ENCODE measurements around the gene DCUN1D3.

DCUN1D3 gene

DNA sequence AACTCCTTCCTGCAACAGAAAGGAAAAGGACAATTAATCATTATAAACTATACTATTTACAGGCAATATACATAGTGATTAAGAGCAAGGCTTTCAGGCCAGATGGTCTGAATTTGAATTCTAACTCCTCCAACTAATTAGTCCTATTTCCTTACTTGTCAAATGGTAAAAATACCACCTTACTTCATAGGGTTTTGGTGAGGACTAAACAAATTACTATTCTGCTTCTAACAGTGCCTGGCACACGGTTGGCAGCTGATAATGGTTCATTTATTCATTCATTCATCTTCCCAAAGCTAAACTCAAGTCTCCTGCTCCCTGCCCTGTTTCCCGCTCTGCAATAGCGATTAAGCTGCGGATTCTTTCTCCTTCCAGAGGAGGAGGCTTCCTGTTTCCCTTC, 39.8 kb downstream of the DCUN1D3 start:
- no peak for DNase-seq (ENCODE audit: low read depth, low spot score)
- in situ Hi-C loops (cut with HindIII; ENCODE audit: low sequenced_read_pairs) = no loop called here
- TF ChIP-seq, protein P1, sequence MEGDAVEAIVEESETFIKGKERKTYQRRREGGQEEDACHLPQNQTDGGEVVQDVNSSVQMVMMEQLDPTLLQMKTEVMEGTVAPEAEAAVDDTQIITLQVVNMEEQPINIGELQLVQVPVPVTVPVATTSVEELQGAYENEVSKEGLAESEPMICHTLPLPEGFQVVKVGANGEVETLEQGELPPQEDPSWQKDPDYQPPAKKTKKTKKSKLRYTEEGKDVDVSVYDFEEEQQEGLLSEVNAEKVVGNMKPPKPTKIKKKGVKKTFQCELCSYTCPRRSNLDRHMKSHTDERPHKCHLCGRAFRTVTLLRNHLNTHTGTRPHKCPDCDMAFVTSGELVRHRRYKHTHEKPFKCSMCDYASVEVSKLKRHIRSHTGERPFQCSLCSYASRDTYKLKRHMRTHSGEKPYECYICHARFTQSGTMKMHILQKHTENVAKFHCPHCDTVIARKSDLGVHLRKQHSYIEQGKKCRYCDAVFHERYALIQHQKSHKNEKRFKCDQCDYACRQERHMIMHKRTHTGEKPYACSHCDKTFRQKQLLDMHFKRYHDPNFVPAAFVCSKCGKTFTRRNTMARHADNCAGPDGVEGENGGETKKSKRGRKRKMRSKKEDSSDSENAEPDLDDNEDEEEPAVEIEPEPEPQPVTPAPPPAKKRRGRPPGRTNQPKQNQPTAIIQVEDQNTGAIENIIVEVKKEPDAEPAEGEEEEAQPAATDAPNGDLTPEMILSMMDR (IDR thresholded peaks at IDR 0.05; ENCODE audit: low read depth, low read length) = no peak
- no peak overlapping the region for H3K4me3 ChIP-seq (ENCODE audit: low read depth, low read length)

DNA sequence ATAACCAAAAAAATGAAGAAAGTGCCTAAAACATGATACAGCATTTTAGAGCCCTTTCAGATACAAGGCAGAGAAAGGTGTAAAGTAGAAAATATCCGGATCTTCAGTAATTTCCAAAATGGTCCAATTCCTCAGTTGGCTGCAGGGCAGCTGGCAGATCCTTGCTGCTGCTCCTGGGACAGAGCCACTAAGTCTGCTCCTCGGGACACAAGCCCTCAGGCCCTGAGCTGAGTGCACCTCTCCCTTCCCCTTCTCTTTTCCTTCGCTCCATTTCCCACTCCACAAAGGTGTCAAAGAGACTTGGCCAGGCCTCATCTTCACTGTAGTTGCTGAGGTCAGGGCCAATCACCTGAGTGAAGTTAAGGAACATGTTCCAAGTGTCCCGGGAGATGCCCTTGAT, 40.5 kb downstream of the DCUN1D3 start:
- H3K4me3 ChIP-seq (ENCODE audit: low read depth, low read length) = no peak overlapping the region
- in situ Hi-C loops (cut with HindIII; ENCODE audit: low sequenced_read_pairs) = no loop called here
- no peak for DNase-seq (ENCODE audit: low read depth, low spot score)
- TF ChIP-seq, protein P1 (IDR thresholded peaks at IDR 0.05; ENCODE audit: low read depth, low read length) = no peak

DNA sequence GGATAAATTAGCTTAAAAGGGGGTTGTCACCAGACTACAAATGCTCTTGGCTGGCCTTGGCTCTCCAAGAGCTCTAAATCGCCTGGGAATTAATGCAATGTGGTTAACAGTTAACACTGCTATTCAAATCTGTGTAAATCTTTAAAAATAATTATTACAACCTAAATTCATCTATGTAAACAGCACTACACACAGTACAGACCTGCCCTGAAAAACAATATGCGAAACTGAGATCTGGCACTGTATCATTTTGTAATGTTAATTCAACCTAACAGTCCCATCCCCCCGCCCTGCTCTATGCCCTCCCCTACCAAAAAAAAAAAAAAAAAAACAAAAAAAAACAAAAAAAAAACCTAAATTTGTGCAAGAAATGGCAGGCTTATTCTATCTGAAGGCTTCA, 40.9 kb downstream of the DCUN1D3 start:
- DNase-seq (ENCODE audit: low read depth, low spot score) = no peak
- TF ChIP-seq, protein P1 (IDR thresholded peaks at IDR 0.05; ENCODE audit: low read depth, low read length) = no peak
- in situ Hi-C loops (cut with HindIII; ENCODE audit: low sequenced_read_pairs) = no loop called here
- no peak overlapping the region for H3K4me3 ChIP-seq (ENCODE audit: low read depth, low read length)

DNA sequence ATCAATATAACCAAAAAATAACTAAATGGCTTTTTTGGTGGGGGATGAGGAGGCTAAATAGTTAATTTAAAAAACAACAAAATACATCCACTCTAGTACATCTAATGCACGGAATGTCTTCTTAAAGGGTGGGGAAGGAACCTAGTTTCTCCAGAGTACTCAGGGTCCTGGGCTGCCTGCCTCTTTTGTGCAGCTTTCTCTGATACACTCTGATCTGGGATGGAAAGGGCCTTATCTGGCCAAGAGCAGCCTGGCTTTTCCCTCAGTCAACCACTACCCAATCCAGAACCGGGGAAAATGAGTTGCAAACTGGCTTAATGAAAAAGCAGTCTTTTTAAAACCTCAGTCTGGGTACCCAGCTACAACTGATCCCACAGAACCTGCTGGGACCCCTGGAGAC, 42.9 kb downstream of the DCUN1D3 start:
- TF ChIP-seq, protein P1 (IDR thresholded peaks at IDR 0.05; ENCODE audit: low read depth, low read length) = no peak
- no peak overlapping the region for H3K4me3 ChIP-seq (ENCODE audit: low read depth, low read length)
- DNase-seq (ENCODE audit: low read depth, low spot score) = no peak
- in situ Hi-C loops (cut with HindIII; ENCODE audit: low sequenced_read_pairs) = no loop called here

DNA sequence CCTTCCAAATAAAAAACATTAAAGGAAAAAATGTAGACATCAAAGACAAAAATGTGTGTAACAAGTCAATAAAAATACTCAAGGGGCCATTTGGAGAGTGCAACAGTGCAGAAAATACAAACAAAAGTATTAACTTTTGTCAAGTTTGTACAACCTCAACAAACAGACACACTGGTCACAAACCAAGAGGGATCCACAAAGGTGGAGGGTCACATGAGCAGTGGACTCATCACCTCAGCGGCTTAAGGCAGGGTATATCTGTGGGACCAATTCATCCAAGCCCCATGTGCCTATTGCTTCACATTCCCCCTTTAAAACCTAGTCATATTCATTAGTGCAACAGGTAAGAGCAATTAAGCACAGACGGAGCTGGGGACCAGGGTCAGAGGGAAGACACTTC, 45.2 kb downstream of the DCUN1D3 start:
- no peak for DNase-seq (ENCODE audit: low read depth, low spot score)

DNA sequence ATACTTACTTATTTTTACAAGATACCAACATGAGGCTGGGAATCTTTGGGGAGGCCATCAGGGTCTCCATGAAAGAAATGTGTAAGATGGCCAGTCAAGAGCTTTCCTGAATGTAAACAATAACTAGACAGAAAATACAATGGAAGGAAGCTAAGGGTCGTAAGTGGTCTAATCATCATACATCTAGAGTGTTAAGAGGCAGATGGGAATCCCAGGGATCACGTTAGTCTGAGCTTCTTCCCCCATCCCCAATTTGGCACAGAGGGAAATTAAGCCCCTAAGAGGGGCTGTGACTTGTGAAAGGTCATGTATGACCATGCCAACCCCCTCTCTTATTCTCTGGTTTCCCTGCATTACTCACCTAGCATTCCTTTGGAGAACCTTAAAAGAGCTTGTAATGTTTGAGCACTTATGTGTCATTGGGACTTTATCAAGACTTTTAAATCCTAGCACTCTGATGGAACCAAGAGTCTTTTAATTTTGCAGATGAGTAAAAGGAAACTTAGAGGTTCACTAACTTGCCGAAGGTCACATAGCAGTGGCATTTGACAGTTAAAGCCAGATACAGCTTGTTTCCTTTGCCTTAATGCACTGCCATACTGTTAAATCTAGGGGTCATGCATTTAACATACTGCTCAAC, 46.1 kb downstream of the DCUN1D3 start:
- no peak for DNase-seq (ENCODE audit: low read depth, low spot score)
- H3K4me3 ChIP-seq (ENCODE audit: low read depth, low read length) = no peak overlapping the region
- in situ Hi-C loops (cut with HindIII; ENCODE audit: low sequenced_read_pairs) = no loop called here
- TF ChIP-seq, protein P1 (IDR thresholded peaks at IDR 0.05; ENCODE audit: low read depth, low read length) = no peak

More for the DNA sequence above, 45.2 kb downstream of the DCUN1D3 start:
- in situ Hi-C loops (cut with HindIII; ENCODE audit: low sequenced_read_pairs) = no loop called here
- no peak overlapping the region for H3K4me3 ChIP-seq (ENCODE audit: low read depth, low read length)
- TF ChIP-seq, protein P1 (IDR thresholded peaks at IDR 0.05; ENCODE audit: low read depth, low read length) = no peak

All from astrocyte of the spinal cord (primary cell).